SIG-M5 treated with dmso at 0.1 percent for 504 hours (cell line): ENCODE data around the gene VANGL1.

ENCODE experiments used
- DNase-seq: peaks from one replicate; lab custom pipeline; 2025; ENCODE audit not compliant: unreplicated experiment; lab: John Stamatoyannopoulos, UW

Gene VANGL1

GRCh38 chr1:115666206-115666605, 24.4 kb downstream of the VANGL1 start:
- no peak for DNase-seq

GRCh38 chr1:115666702-115667101, 24.9 kb downstream of the VANGL1 start:
- DNase-seq, result no peak

- no peak for DNase-seq
These were observed 26.8 kb downstream of the VANGL1 start for GRCh38 chr1:115668579-115668978.

- DNase-seq, result peak; percentile 26
These were observed 27.4 kb downstream of the VANGL1 start for GRCh38 chr1:115669002-115669673.

- DNase-seq, result no peak
These were observed 28.1 kb downstream of the VANGL1 start for GRCh38 chr1:115669886-115670285.

GRCh38 chr1:115670476-115671175, 28.9 kb downstream of the VANGL1 start:
- DNase-seq, result no peak

GRCh38 chr1:115671176-115671934, 29.6 kb downstream of the VANGL1 start:
- DNase-seq, result no peak

- no peak for DNase-seq
These were observed 30.6 kb downstream of the VANGL1 start for GRCh38 chr1:115672224-115673009.

GRCh38 chr1:115676498-115677181, 34.9 kb downstream of the VANGL1 start:
- no peak for DNase-seq

- no peak for DNase-seq
These were observed 35.4 kb downstream of the VANGL1 start for GRCh38 chr1:115677182-115677555.

GRCh38 chr1:115677565-115677964, 35.8 kb downstream of the VANGL1 start:
- no peak for DNase-seq

- no peak for DNase-seq
These were observed 36.4 kb downstream of the VANGL1 start for GRCh38 chr1:115678141-115678540.

GRCh38 chr1:115679141-115679611, 37.4 kb downstream of the VANGL1 start:
- DNase-seq, result no peak

- no peak for DNase-seq
These were observed 39.0 kb downstream of the VANGL1 start for GRCh38 chr1:115680730-115681111.

GRCh38 chr1:115682792-115683191, 41.0 kb downstream of the VANGL1 start:
- no peak for DNase-seq

GRCh38 chr1:115685029-115685705, 43.4 kb downstream of the VANGL1 start:
- no peak for DNase-seq

- no peak for DNase-seq
These were observed 46.0 kb downstream of the VANGL1 start for GRCh38 chr1:115687744-115688143.

- no peak for DNase-seq
These were observed 49.2 kb downstream of the VANGL1 start for GRCh38 chr1:115690972-115691371.

- DNase-seq, result no peak
These were observed 50.5 kb downstream of the VANGL1 start for GRCh38 chr1:115692224-115692623.

GRCh38 chr1:115694805-115695204, 53.0 kb downstream of the VANGL1 start:
- DNase-seq, result no peak
